Medulla oblongata (tissue), 1 donor: ENCODE results near the gene CUL5.
A peak's percentile ranks its signal among the peaks of the same experiment; 100 is the strongest.

Source experiments
- DNase-seq: peaks from one replicate; pipeline ENCODE4 v3.0.0-alpha.2; 2015; ENCODE audit errors: extremely low spot score

Gene CUL5

GRCh38 chr11:108008656-108009496 lies at the start of gene CUL5:
CUL5 (plus strand) TSS chr11:108008898; CDS start chr11:108009349, 451 bp downstream.
- DNase-seq: peak; percentile 93

GRCh38 chr11:107961480-107961879 lies 47.2 kb upstream of the CUL5 start:
- no peak for DNase-seq

GRCh38 chr11:107962181-107962580 lies 46.5 kb upstream of the CUL5 start:
- DNase-seq: no peak

- DNase-seq: no peak
Measured at GRCh38 chr11:107963091-107963490, 45.6 kb upstream of the CUL5 start.

GRCh38 chr11:107969219-107969618 lies 39.5 kb upstream of the CUL5 start:
- no peak for DNase-seq

- DNase-seq: no peak
Measured at GRCh38 chr11:107970049-107970448, 38.6 kb upstream of the CUL5 start.

GRCh38 chr11:107973641-107974040 lies 35.1 kb upstream of the CUL5 start:
- no peak for DNase-seq

- no peak for DNase-seq
Measured at GRCh38 chr11:107988397-107989158, 20.1 kb upstream of the CUL5 start.

GRCh38 chr11:107991868-107992414 lies 16.8 kb upstream of the CUL5 start:
- DNase-seq: no peak

GRCh38 chr11:107996006-107996776 lies 12.5 kb upstream of the CUL5 start:
- no peak for DNase-seq

GRCh38 chr11:107998761-107999160 lies 9.9 kb upstream of the CUL5 start:
- DNase-seq: no peak

- DNase-seq: no peak
Measured at GRCh38 chr11:107999759-108000455, 8.8 kb upstream of the CUL5 start.

GRCh38 chr11:108002476-108002875 lies 6.2 kb upstream of the CUL5 start:
- DNase-seq: no peak

GRCh38 chr11:108003623-108004022 lies 5.1 kb upstream of the CUL5 start:
- DNase-seq: no peak

GRCh38 chr11:108007819-108008218 lies 879 bp upstream of the CUL5 start:
- DNase-seq: no peak

GRCh38 chr11:108009497-108010370 lies 1.0 kb downstream of the CUL5 start:
- peak; percentile 11 for DNase-seq

- no peak for DNase-seq
Measured at GRCh38 chr11:108012139-108012725, 3.5 kb downstream of the CUL5 start.

- DNase-seq: no peak
Measured at GRCh38 chr11:108016647-108017046, 7.9 kb downstream of the CUL5 start.

GRCh38 chr11:108018708-108019107 lies 10.0 kb downstream of the CUL5 start:
- DNase-seq: no peak
